Anterior cingulate cortex (tissue), 58 donors: ENCODE results near the gene TMEM207.

Source experiments
- DNase-seq, 58 donors: peaks; one replicate each; lab custom pipeline; 2025; lab: John Stamatoyannopoulos, UW

Gene TMEM207

DNA sequence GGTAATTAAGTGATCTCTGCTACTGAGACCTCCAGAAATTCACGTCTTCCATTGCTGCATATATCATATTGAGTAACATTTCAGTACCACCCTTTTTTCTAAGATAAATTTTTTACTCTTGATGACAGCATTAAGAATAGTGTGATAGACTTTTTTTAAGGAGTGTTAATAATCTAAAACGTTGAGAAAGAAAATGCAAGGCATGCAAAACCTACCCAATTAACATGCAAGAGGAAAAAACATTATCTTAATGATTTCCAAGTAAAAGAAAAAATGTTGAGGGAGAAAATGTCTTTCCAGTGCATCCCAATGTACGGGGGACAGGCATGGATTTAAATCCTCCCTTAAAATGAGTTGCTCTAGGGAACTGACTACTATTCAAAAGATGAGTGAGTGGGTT is 61.0 kb downstream of the TMEM207 start:
- DNase-seq = no peak

DNA sequence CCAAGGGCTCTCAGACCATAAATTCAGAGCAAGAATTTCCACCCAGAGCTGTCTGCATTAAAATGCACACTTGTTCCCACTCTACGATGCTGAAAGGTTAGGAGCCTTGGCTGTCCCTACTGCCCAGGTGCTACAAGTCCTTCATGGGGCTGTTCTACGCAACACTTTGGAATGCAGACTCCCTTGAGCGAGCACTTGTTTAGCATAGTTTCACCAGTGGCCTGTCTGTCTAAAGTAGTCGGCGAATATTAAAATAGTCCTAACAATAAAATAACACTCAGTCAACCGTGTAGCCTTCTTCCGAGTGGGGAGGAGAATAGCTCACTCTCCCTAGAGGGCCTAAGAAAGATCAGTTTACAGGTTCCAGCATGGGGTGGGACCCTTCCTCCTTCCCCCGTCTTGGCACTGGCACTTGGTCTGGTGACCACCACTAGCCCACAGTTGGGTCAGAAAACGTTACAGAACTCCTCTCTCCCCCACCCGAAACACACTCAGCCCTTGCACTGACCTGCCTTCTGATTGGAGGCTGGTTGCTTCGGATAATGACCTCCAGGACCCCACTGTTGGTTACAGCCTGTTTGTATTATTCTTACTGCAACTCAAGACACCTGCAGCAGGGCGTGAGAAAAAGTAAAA is 62.0 kb downstream of the TMEM207 start, which contains the start of gene CLDN16:
CLDN16 (plus strand) TSS at position 586 of the 636 bp plus-strand sequence. CDS start 167 bp downstream, outside the sequence.
- DNase-seq = no peak

DNA sequence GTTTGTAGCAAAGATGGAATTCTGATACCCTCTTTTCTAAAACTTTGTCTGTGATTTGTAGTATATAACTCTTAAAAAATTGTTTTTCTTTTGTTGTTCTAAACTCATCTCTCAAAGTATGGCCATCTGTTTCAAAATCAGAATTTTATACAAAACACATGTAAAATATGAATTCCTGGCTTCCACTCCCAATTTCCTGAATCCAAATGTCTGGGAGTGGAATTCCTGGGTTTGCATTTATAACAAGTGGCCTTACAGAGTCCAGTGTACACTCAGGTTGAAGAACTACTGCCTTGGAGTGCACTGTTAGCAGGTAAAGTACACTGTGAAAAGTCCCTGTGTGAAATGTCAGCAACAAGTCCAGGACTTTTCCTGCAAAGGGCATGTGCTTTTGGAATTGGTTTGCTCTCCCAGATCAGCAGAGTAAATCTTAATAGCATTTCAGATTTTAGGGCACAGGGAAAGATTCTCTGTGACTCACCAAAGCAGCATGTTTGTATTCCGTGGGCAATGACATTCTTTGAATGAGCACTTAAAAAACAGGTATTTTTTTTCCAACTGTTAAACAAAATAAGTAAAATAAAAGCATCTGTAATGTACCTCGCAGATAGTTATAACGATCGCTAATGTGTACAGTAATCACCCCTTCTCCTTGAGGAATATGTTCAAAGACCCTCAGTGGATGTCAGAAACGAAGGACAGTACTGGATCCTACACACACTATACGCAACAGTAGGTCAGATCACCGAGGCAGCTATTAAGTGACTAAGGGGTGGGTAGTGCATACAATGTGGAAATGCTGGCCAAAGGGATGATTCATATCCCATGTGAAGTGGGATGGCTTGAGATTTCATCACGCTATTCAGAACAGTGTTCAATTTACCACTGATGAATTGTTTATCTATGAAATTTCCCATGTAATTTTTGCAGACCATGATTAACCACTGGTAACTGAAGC is 63.7 kb downstream of the TMEM207 start:
- DNase-seq = no peak

- DNase-seq = peak in 2 of 58 donors; percentile 2 to 5
Observed at GRCh38 chr3:190384309-190384756, 65.4 kb downstream of the TMEM207 start.

DNA sequence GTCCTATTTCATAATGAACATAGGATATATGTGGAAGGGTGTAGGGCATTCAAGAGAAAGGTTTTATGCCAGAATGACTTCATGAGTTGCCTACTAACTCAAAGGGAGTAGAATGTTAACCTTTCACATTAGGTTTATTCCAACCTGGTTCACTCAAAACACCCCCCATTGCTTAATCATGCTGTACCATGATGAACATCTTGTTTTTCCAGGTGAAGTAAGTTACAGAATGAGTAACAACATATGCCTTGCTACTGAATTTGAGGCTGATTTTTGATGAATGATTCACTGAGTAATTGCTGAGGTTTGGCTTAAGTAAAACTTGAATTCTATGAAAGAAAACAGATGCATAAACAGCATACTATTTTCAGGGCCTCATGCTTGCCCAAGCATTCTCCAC is 67.6 kb downstream of the TMEM207 start:
- no peak for DNase-seq

GRCh38 chr3:190381441-190381840 is 68.3 kb downstream of the TMEM207 start:
- no peak for DNase-seq

DNA sequence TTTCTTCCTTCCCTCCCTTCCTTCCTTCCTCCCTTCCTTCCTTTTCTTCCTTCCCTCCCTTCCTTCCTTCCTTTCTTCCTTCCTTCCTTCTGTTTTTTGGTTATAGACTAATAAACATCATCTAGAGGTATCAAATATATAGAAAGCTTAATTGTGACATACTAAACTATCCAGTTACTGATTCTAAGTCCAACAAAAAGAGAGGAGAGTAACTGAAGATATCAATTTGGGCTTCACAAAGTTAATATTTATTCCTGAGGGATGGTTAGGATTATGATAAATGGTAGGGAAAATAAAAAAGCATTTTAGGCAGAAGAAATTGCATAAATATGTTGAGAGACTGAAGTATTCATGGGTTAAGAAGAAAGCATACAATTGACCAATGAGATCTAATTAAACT is 69.5 kb downstream of the TMEM207 start:
- no peak for DNase-seq
